HG03066 (cell line): Measurements from ENCODE around the gene NEGR1.

Experiments
- ATAC-seq: cut with Tn5 transposase; IDR thresholded peaks from one replicate; pipeline ENCODE4 v1.9.1; 2021; ENCODE audit warnings: low read depth; ENCODE audit not compliant: unreplicated experiment

Gene NEGR1

GRCh38 chr1:71427066-71427465 lies 855.3 kb downstream of the NEGR1 start:
- no peak for ATAC-seq

- ATAC-seq, result no peak
Observed at GRCh38 chr1:71424536-71424935, 857.8 kb downstream of the NEGR1 start.

GRCh38 chr1:71422221-71422620 lies 860.1 kb downstream of the NEGR1 start:
- ATAC-seq, result no peak

GRCh38 chr1:71417421-71417820 lies 864.9 kb downstream of the NEGR1 start:
- ATAC-seq, result no peak

- no peak for ATAC-seq
Observed at GRCh38 chr1:71414179-71414578, 868.2 kb downstream of the NEGR1 start.

GRCh38 chr1:71413441-71414175 lies 868.7 kb downstream of the NEGR1 start:
- ATAC-seq, result no peak

- no peak for ATAC-seq
Observed at GRCh38 chr1:71400050-71400449, 882.3 kb downstream of the NEGR1 start.

- ATAC-seq, result no peak
Observed at GRCh38 chr1:71399594-71399993, 882.7 kb downstream of the NEGR1 start.

- ATAC-seq, result no peak
Observed at GRCh38 chr1:71393301-71393700, 889.0 kb downstream of the NEGR1 start.

- no peak for ATAC-seq
Observed at GRCh38 chr1:71390518-71390917, 891.8 kb downstream of the NEGR1 start.

- ATAC-seq, result no peak
Observed at GRCh38 chr1:71377886-71378285, 904.5 kb downstream of the NEGR1 start.

GRCh38 chr1:71372496-71372895 lies 909.8 kb downstream of the NEGR1 start:
- ATAC-seq, result no peak

GRCh38 chr1:71371581-71371980 lies 910.8 kb downstream of the NEGR1 start:
- no peak for ATAC-seq

GRCh38 chr1:71364236-71364635 lies 918.1 kb downstream of the NEGR1 start:
- no peak for ATAC-seq

- ATAC-seq, result no peak
Observed at GRCh38 chr1:71362691-71363090, 919.6 kb downstream of the NEGR1 start.

GRCh38 chr1:71362076-71362475 lies 920.3 kb downstream of the NEGR1 start:
- ATAC-seq, result no peak

GRCh38 chr1:71357708-71358107 lies 924.6 kb downstream of the NEGR1 start:
- ATAC-seq, result no peak

- ATAC-seq, result no peak
Observed at GRCh38 chr1:71351438-71351837, 930.9 kb downstream of the NEGR1 start.

- ATAC-seq, result no peak
Observed at GRCh38 chr1:71350805-71351204, 931.5 kb downstream of the NEGR1 start.

- ATAC-seq, result no peak
Observed at GRCh38 chr1:71350330-71350729, 932.0 kb downstream of the NEGR1 start.
